Measurements from ENCODE around the gene MESD. TPM values are rescaled to one million over a fixed set of nuclear protein-coding genes. Genes with fewer than 3 reads are reported as not detected.

Gene MESD
- total and polyA plus RNA-seq, 4 donors: 17.2 to 36.3 (median 27.2) TPM

GRCh38 chr15:80925597-80926059 lies 64.0 kb downstream of the MESD start:
- peaks cover 19% of the 10 kb centered on the region for H3K36me3 ChIP-seq (ENCODE audit: control insufficient read depth, insufficient read depth, low read length)
- WGBS (ENCODE audit: insufficient coverage): 79% methylated on average over 16 of the region's 17 CpGs
- H3K9me3 ChIP-seq (ENCODE audit: control insufficient read depth, insufficient read depth, low read length): no peaks in the 10 kb centered on the region
- no peak for DNase-seq (ENCODE audit: low read depth in 4 of 6, low spot score in 6 of 6)
- H3K27me3 ChIP-seq (ENCODE audit: control insufficient read depth, insufficient read depth, low read length): no peaks in the 10 kb centered on the region
- H3K4me1 ChIP-seq (ENCODE audit: control insufficient read depth, insufficient read depth, low read length): no peaks in the 10 kb centered on the region
- no peak overlapping the region for H3K27ac ChIP-seq (ENCODE audit: low read depth, low read length)
- no peak overlapping the region for H3K4me3 ChIP-seq (ENCODE audit: low read depth, low read length)

- no peaks in the 10 kb centered on the region for H3K4me1 ChIP-seq (ENCODE audit: control insufficient read depth, insufficient read depth, low read length)
- H3K36me3 ChIP-seq (ENCODE audit: control insufficient read depth, insufficient read depth, low read length): peaks cover 19% of the 10 kb centered on the region
- no peak overlapping the region for H3K4me3 ChIP-seq (ENCODE audit: low read depth, low read length)
- H3K9me3 ChIP-seq (ENCODE audit: control insufficient read depth, insufficient read depth, low read length): no peaks in the 10 kb centered on the region
- 98% methylated on average over 4 of the region's 4 CpGs for WGBS (ENCODE audit: insufficient coverage)
- no peak for DNase-seq (ENCODE audit: low read depth in 4 of 6, low spot score in 6 of 6)
- H3K27ac ChIP-seq (ENCODE audit: low read depth, low read length): no peak overlapping the region
- no peaks in the 10 kb centered on the region for H3K27me3 ChIP-seq (ENCODE audit: control insufficient read depth, insufficient read depth, low read length)
Measured at GRCh38 chr15:80924278-80924677, 65.3 kb downstream of the MESD start.

GRCh38 chr15:80923668-80924067 lies 66.0 kb downstream of the MESD start:
- Histone ChIP-seq H3K9me3 (ENCODE audit: control insufficient read depth, insufficient read depth, low read length) (no peaks in the 10 kb centered on the region), H3K27me3 (ENCODE audit: control insufficient read depth, insufficient read depth, low read length) (no peaks in the 10 kb centered on the region), H3K27ac (ENCODE audit: low read depth, low read length) (no peak overlapping the region), H3K4me1 (ENCODE audit: control insufficient read depth, insufficient read depth, low read length) (no peaks in the 10 kb centered on the region), H3K36me3 (ENCODE audit: control insufficient read depth, insufficient read depth, low read length) (peaks cover 19% of the 10 kb centered on the region), H3K4me3 (ENCODE audit: low read depth, low read length) (no peak overlapping the region)
- 100% methylated on average over 6 of the region's 6 CpGs for WGBS (ENCODE audit: insufficient coverage)
- DNase-seq (ENCODE audit: low read depth in 4 of 6, low spot score in 6 of 6): no peak

GRCh38 chr15:80921736-80922410 lies 67.7 kb downstream of the MESD start:
- no peak overlapping the region for H3K4me3 ChIP-seq (ENCODE audit: low read depth, low read length)
- no peak overlapping the region for H3K27ac ChIP-seq (ENCODE audit: low read depth, low read length)
- H3K27me3 ChIP-seq (ENCODE audit: control insufficient read depth, insufficient read depth, low read length): no peaks in the 10 kb centered on the region
- WGBS (ENCODE audit: insufficient coverage): 92% methylated on average over 20 of the region's 20 CpGs
- DNase-seq (ENCODE audit: low read depth in 4 of 6, low spot score in 6 of 6): no peak
- peaks cover 19% of the 10 kb centered on the region for H3K36me3 ChIP-seq (ENCODE audit: control insufficient read depth, insufficient read depth, low read length)
- no peaks in the 10 kb centered on the region for H3K9me3 ChIP-seq (ENCODE audit: control insufficient read depth, insufficient read depth, low read length)
- no peaks in the 10 kb centered on the region for H3K4me1 ChIP-seq (ENCODE audit: control insufficient read depth, insufficient read depth, low read length)

- WGBS (ENCODE audit: insufficient coverage): 89% methylated on average over 3 of the region's 5 CpGs
- Histone ChIP-seq H3K27ac (ENCODE audit: low read depth, low read length) (no peak overlapping the region), H3K36me3 (ENCODE audit: control insufficient read depth, insufficient read depth, low read length) (peaks cover 15% of the 10 kb centered on the region), H3K9me3 (ENCODE audit: control insufficient read depth, insufficient read depth, low read length) (no peaks in the 10 kb centered on the region), H3K27me3 (ENCODE audit: control insufficient read depth, insufficient read depth, low read length) (no peaks in the 10 kb centered on the region), H3K4me1 (ENCODE audit: control insufficient read depth, insufficient read depth, low read length) (no peaks in the 10 kb centered on the region), H3K4me3 (ENCODE audit: low read depth, low read length) (no peak overlapping the region)
- no peak for DNase-seq (ENCODE audit: low read depth in 4 of 6, low spot score in 6 of 6)
Measured at GRCh38 chr15:80920271-80920699, 69.3 kb downstream of the MESD start.

- no peak overlapping the region for H3K27ac ChIP-seq (ENCODE audit: low read depth, low read length)
- no peak for DNase-seq (ENCODE audit: low read depth in 4 of 6, low spot score in 6 of 6)
- no peaks in the 10 kb centered on the region for H3K4me1 ChIP-seq (ENCODE audit: control insufficient read depth, insufficient read depth, low read length)
- no peaks in the 10 kb centered on the region for H3K27me3 ChIP-seq (ENCODE audit: control insufficient read depth, insufficient read depth, low read length)
- H3K9me3 ChIP-seq (ENCODE audit: control insufficient read depth, insufficient read depth, low read length): no peaks in the 10 kb centered on the region
- WGBS (ENCODE audit: insufficient coverage): 93% methylated on average over 3 of the region's 5 CpGs
- no peak overlapping the region for H3K4me3 ChIP-seq (ENCODE audit: low read depth, low read length)
- peaks cover 11% of the 10 kb centered on the region for H3K36me3 ChIP-seq (ENCODE audit: control insufficient read depth, insufficient read depth, low read length)
Measured at GRCh38 chr15:80918196-80918783, 71.3 kb downstream of the MESD start.

GRCh38 chr15:80916056-80916455 lies 73.6 kb downstream of the MESD start:
- Histone ChIP-seq H3K4me1 (ENCODE audit: control insufficient read depth, insufficient read depth, low read length) (no peaks in the 10 kb centered on the region), H3K4me3 (ENCODE audit: low read depth, low read length) (no peak overlapping the region), H3K27me3 (ENCODE audit: control insufficient read depth, insufficient read depth, low read length) (no peaks in the 10 kb centered on the region), H3K27ac (ENCODE audit: low read depth, low read length) (no peak overlapping the region), H3K36me3 (ENCODE audit: control insufficient read depth, insufficient read depth, low read length) (no peaks in the 10 kb centered on the region), H3K9me3 (ENCODE audit: control insufficient read depth, insufficient read depth, low read length) (no peaks in the 10 kb centered on the region)
- WGBS (ENCODE audit: insufficient coverage): 61% methylated on average over 3 of the region's 7 CpGs
- DNase-seq (ENCODE audit: low read depth in 4 of 6, low spot score in 6 of 6): no peak

- Histone ChIP-seq H3K27me3 (ENCODE audit: control insufficient read depth, insufficient read depth, low read length) (no peaks in the 10 kb centered on the region), H3K36me3 (ENCODE audit: control insufficient read depth, insufficient read depth, low read length) (no peaks in the 10 kb centered on the region), H3K4me3 (ENCODE audit: low read depth, low read length) (no peak overlapping the region), H3K27ac (ENCODE audit: low read depth, low read length) (no peak overlapping the region), H3K9me3 (ENCODE audit: control insufficient read depth, insufficient read depth, low read length) (no peaks in the 10 kb centered on the region), H3K4me1 (ENCODE audit: control insufficient read depth, insufficient read depth, low read length) (no peaks in the 10 kb centered on the region)
- no CpG with 5 or more reads among the region's 3 CpGs for WGBS (ENCODE audit: insufficient coverage)
- peak in 1 of 6 donors; percentile 15 for DNase-seq (ENCODE audit: low read depth in 4 of 6, low spot score in 6 of 6)
Measured at GRCh38 chr15:80915472-80915871, 74.1 kb downstream of the MESD start.

- H3K27ac ChIP-seq (ENCODE audit: low read depth, low read length): no peak overlapping the region
Measured at GRCh38 chr15:80913541-80913940, 76.1 kb downstream of the MESD start.

GRCh38 chr15:80912673-80913072 lies 76.9 kb downstream of the MESD start:
- H3K4me1 ChIP-seq (ENCODE audit: control insufficient read depth, insufficient read depth, low read length): no peaks in the 10 kb centered on the region
- DNase-seq (ENCODE audit: low read depth in 4 of 6, low spot score in 6 of 6): no peak
- H3K9me3 ChIP-seq (ENCODE audit: control insufficient read depth, insufficient read depth, low read length): peaks cover 3% of the 10 kb centered on the region
- no peaks in the 10 kb centered on the region for H3K36me3 ChIP-seq (ENCODE audit: control insufficient read depth, insufficient read depth, low read length)
- WGBS (ENCODE audit: insufficient coverage): 100% methylated on average over 3 of the region's 6 CpGs
- no peak overlapping the region for H3K27ac ChIP-seq (ENCODE audit: low read depth, low read length)
- no peak overlapping the region for H3K4me3 ChIP-seq (ENCODE audit: low read depth, low read length)
- H3K27me3 ChIP-seq (ENCODE audit: control insufficient read depth, insufficient read depth, low read length): no peaks in the 10 kb centered on the region

More at GRCh38 chr15:80913541-80913940, 76.1 kb downstream of the MESD start:
- 70% methylated on average over 2 of the region's 5 CpGs for WGBS (ENCODE audit: insufficient coverage)
- H3K4me1 ChIP-seq (ENCODE audit: control insufficient read depth, insufficient read depth, low read length): no peaks in the 10 kb centered on the region
- peaks cover 3% of the 10 kb centered on the region for H3K9me3 ChIP-seq (ENCODE audit: control insufficient read depth, insufficient read depth, low read length)
- peak in 1 of 6 donors; percentile 20 for DNase-seq (ENCODE audit: low read depth in 4 of 6, low spot score in 6 of 6)
- no peak overlapping the region for H3K4me3 ChIP-seq (ENCODE audit: low read depth, low read length)
- no peaks in the 10 kb centered on the region for H3K36me3 ChIP-seq (ENCODE audit: control insufficient read depth, insufficient read depth, low read length)
- H3K27me3 ChIP-seq (ENCODE audit: control insufficient read depth, insufficient read depth, low read length): no peaks in the 10 kb centered on the region
